ENCODE results near the gene CDK10.
"Not testable (repeated sequence)": the region's sequence is repeated elsewhere in the genome, so short reads cannot be mapped to it uniquely, and the experiment has no call there.

The CDK10 gene

GRCh38 chr16:89695875-89696669, 9.6 kb downstream of the CDK10 start:
- no peak for DNase-seq (ENCODE audit: low spot score)

GRCh38 chr16:89696670-89697128, 10.2 kb downstream of the CDK10 start:
- DNase-seq (ENCODE audit: low spot score): no peak

- no peak for DNase-seq (ENCODE audit: low spot score)
Observed at GRCh38 chr16:89697161-89697615, 10.7 kb downstream of the CDK10 start.

- DNase-seq (ENCODE audit: low spot score): no peak
Observed at GRCh38 chr16:89697616-89698331, 11.3 kb downstream of the CDK10 start.

- not testable (repeated sequence) for DNase-seq (ENCODE audit: low spot score)
Observed at GRCh38 chr16:89698717-89699116, 12.2 kb downstream of the CDK10 start.

- not testable (repeated sequence) for DNase-seq (ENCODE audit: low spot score)
Observed at GRCh38 chr16:89699629-89700099, 13.2 kb downstream of the CDK10 start.

- DNase-seq (ENCODE audit: low spot score): peak; percentile 99
Observed at GRCh38 chr16:89700100-89700648, 13.7 kb downstream of the CDK10 start.

- DNase-seq (ENCODE audit: low spot score): peak; percentile 78
Observed at GRCh38 chr16:89700649-89701424, 14.3 kb downstream of the CDK10 start.

GRCh38 chr16:89701425-89702406, 15.2 kb downstream of the CDK10 start, which contains the start of gene SPATA2L:
SPATA2L (minus strand) TSS chr16:89701705; CDS start chr16:89701232, 473 bp downstream.
- DNase-seq (ENCODE audit: low spot score): peak; percentile 98

- DNase-seq (ENCODE audit: low spot score): no peak
Observed at GRCh38 chr16:89704281-89704680, 17.8 kb downstream of the CDK10 start.

GRCh38 chr16:89705006-89705405, 18.5 kb downstream of the CDK10 start:
- no peak for DNase-seq (ENCODE audit: low spot score)

- no peak for DNase-seq (ENCODE audit: low spot score)
Observed at GRCh38 chr16:89706518-89707260, 20.2 kb downstream of the CDK10 start.

- no peak for DNase-seq (ENCODE audit: low spot score)
Observed at GRCh38 chr16:89707695-89708094, 21.2 kb downstream of the CDK10 start.

GRCh38 chr16:89708481-89708931, 22.0 kb downstream of the CDK10 start:
- DNase-seq (ENCODE audit: low spot score): no peak

GRCh38 chr16:89709166-89709565, 22.7 kb downstream of the CDK10 start:
- DNase-seq (ENCODE audit: low spot score): no peak

GRCh38 chr16:89709716-89710432, 23.4 kb downstream of the CDK10 start:
- no peak for DNase-seq (ENCODE audit: low spot score)

- no peak for DNase-seq (ENCODE audit: low spot score)
Observed at GRCh38 chr16:89710709-89711564, 24.4 kb downstream of the CDK10 start.

Data from ecto neural progenitor cell (in vitro differentiated cells).